Adrenal gland (tissue), 12 donors: ENCODE measurements around the gene LRRN1. TPM values are rescaled to one million over a fixed set of nuclear protein-coding genes. Genes with fewer than 3 reads are reported as not detected.

ENCODE experiments used
- DNase-seq, 7 donors: peaks; one replicate each; pipeline ENCODE4 v3.0.0-alpha.2; 2019 to 2020
- H3K27ac ChIP-seq, 5 donors: fragments of 200-600 bp; sonication (generic) in 4 of 5; 1 replicate in 3 of 5; 2 replicates in 2 of 5; pipeline versions ENCODE4 v1.5.1 to v1.8.0; 2016 to 2020; ENCODE audit warnings: mild to moderate bottlenecking in 1 of 5
- H3K27me3 ChIP-seq: fragments of 200-600 bp; 2 replicates; pipeline ENCODE4 v1.8.0; 2021
- H3K36me3 ChIP-seq, 2 donors: fragments of 200-600 bp; replicated peaks in 1 of 2; 1 replicate in 1 of 2; 2 replicates in 1 of 2; pipeline versions ENCODE4 v1.5.1 to v1.8.0; 2018 to 2022
- H3K4me1 ChIP-seq, 2 donors: fragments of 200-600 bp; replicated peaks in 1 of 2; 1 replicate in 1 of 2; 2 replicates in 1 of 2; pipeline versions ENCODE4 v1.5.1 to v1.8.0; 2018 to 2021
- H3K4me3 ChIP-seq, 4 donors: fragments of 200-600 bp; sonication (generic) in 3 of 4; one replicate each; pipeline ENCODE4 v1.5.1; 2016 to 2018
- H3K9me3 ChIP-seq, 3 donors: fragments of 200-600 bp; sonication (generic) in 1 of 3; replicated peaks in 1 of 3; 1 replicate in 2 of 3; 2 replicates in 1 of 3; pipeline versions ENCODE4 v1.5.1 to v1.8.0; 2016 to 2021
- CTCF ChIP-seq, 6 experiments: fragments of 450-650 bp in 4 of 6; fragments of 200-600 bp in 2 of 6; sonication (generic) in 1 of 6; IDR thresholded peaks; 1 replicate in 5 of 6; 2 replicates in 1 of 6; pipeline versions ENCODE4 v1.5.1 to v1.8.0; 2016 to 2021; ENCODE audit warnings: antibody characterized with exemption in 6 of 6, mild to moderate bottlenecking in 2 of 6, moderate library complexity in 1 of 6
- POLR2A ChIP-seq, 2 donors: fragments of 450-650 bp; IDR thresholded peaks; one replicate each; pipeline ENCODE4 v1.6.1; 2017; ENCODE audit warnings: antibody characterized with exemption in 2 of 2, mild to moderate bottlenecking in 2 of 2, moderate library complexity in 1 of 2
- WGBS, 4 donors: extraction: QIAGEN DNeasy Blood & Tissue Kit in 2 of 4; methylation state at CpG; one replicate each; pipeline versions ENCODE4 v1.1.5 to v1.1.7; 2013 to 2017; 5-methylcytosine and 5-hydroxymethylcytosine counted together
- intact Hi-C, 2 donors: fragments of 100-400 bp; cut with DNase I; formaldehyde crosslinking; loops; one replicate each; pipeline versions ENCODE4 v1.14.1 to v1.15.0; 2022 to 2023
- polyA plus RNA-seq, 3 donors: library from polyadenylated mRNA; stranded (reverse); fragments of 200-250 nt in 2 of 3; fragments of 350-450 nt in 1 of 3; fragmentation: Illumina TruSeq in 1 of 3; extraction: RNeasy Lipid Tissue Mini Kit (QIAGEN cat#74804) in 1 of 3; gene quantifications; one replicate each; pipeline ENCODE4 v1.2.3, GENCODE V29; 2013 to 2014
- total RNA-seq, 9 donors: library from RNA; depleted of rRNA in 4 of 9; stranded (reverse); fragments of >200 nt in 4 of 9; fragments of 120-200 nt in 1 of 9; fragmentation: NEBNext Ultra II Directional in 1 of 9; extraction: Animal tissue kit (Norgen Biotek cat#: 25700) in 1 of 9; gene quantifications; one replicate each; pipeline versions ENCODE4 v1.1.0 to v1.2.4, GENCODE V29; 2013 to 2023
- donor health status: healthy with polysubstance abuse.
- donor health status: Bipolar disorder and iron deficiency.
- donor health status: DM: yes; HTN: yes; CAD: no.
- donor health status: DM: no; HTN: no; CAD: no.
- donor health status: DM: no; HTN: no; CAD: no.
- donor health status: DM: yes; HTN: yes; CAD: no.

Gene LRRN1
- total and polyA plus RNA-seq, 12 donors = 0.03 to 0.70 (median 0.11) TPM; not detected in 3

DNA sequence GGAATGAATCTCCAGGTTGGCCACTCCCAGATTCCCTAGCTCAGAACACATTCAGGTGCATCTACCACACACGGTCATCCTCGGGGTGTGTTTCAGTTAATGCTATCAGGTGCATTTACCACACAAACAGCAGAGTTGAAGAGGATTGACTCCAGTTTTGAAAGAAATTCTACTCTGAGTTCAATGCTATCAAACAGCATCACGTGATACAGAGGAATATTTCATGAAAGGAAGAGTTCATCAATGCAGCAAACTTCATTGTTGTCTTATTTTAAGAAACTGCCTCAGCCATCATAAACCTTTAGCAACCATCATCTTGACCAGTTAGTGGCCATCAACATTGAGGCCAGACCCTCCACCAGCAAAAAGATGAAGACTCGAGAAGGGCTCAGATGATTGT lies 22.6 kb upstream of the LRRN1 start:
- H3K27me3 ChIP-seq = no peaks in the 10 kb centered on the region
- no peaks in the 10 kb centered on the region for H3K9me3 ChIP-seq
- intact Hi-C loops = no loop called here
- 93 to 100% (median 95%) methylated on average over 3 to 4 of the region's 4 CpGs for WGBS, 4 donors
- H3K4me3 ChIP-seq = no peak overlapping the region
- no peak for TF ChIP-seq POLR2A (IDR thresholded peaks at IDR 0.05)
- TF ChIP-seq CTCF (IDR thresholded peaks at IDR 0.05) = no peak
- H3K36me3 ChIP-seq = no peaks in the 10 kb centered on the region
- H3K4me1 ChIP-seq = no peaks in the 10 kb centered on the region
- DNase-seq = no peak
- no peak overlapping the region for H3K27ac ChIP-seq

DNA sequence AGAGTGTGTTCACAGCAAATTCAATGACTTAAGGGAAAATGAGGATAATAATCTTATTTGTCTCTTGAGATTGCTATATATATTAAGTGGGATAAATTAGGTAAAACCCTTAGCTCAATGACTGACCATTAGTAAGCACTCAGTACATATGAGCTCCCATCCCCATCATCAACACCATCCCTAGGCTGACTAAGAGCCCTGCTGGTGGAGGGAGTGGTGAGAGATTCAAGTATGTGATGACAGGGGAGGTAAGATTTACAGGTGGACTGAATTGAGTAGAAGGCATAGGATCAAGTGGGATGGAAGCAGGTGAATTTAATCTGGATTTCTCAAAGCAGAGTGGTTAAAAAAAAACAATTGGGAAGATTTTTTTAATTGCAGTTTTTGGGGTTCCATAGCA lies 21.0 kb upstream of the LRRN1 start:
- Histone ChIP-seq H3K4me1 (no peaks in the 10 kb centered on the region), H3K36me3 (no peaks in the 10 kb centered on the region), H3K27me3 (no peaks in the 10 kb centered on the region), H3K4me3 (no peak overlapping the region), H3K9me3 (no peaks in the 10 kb centered on the region), H3K27ac (no peak overlapping the region)
- no peak for DNase-seq
- TF ChIP-seq POLR2A (IDR thresholded peaks at IDR 0.05) = no peak
- intact Hi-C loops = no loop called here

DNA sequence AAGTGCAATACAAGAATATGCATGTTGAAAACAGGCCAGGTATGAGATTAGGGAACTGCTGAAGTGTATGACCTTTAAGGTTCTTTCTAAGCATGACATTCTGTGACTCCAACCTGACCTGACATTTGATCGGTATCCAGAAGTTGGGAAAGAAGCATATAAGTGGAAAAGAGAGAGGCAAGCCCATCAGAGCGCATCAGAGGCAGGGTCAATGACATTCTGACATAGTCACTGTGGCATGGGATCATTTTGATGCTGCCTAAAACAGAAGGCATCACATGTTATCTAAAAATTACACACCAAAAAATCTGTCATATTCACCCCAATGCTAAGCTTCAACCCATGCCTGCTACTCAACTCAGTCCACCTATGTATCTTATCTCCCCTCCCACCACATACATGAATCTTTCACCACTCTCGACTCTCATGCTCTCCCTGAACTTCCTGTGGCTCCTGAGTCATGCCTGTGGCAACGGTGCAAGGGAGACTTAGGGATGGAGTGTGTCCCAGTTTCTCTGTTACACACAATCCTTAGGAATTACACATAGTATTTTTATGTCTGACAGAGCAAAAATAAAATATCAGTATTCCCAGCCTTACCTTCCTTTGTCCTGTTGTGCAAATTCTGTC lies 20.5 kb upstream of the LRRN1 start:
- intact Hi-C loops = no loop called here
- Histone ChIP-seq H3K9me3 (no peaks in the 10 kb centered on the region), H3K4me3 (no peak overlapping the region), H3K36me3 (no peaks in the 10 kb centered on the region), H3K4me1 (no peaks in the 10 kb centered on the region), H3K27me3 (no peaks in the 10 kb centered on the region), H3K27ac (no peak overlapping the region)
- no peak for DNase-seq
- 46 to 66% (median 58%) methylated on average over 4 of the region's 4 CpGs for WGBS, 4 donors
- TF ChIP-seq POLR2A (IDR thresholded peaks at IDR 0.05) (no peak), CTCF (IDR thresholded peaks at IDR 0.05) (no peak)

- Histone ChIP-seq H3K9me3 (no peaks in the 10 kb centered on the region), H3K4me3 (no peak overlapping the region), H3K27ac (no peak overlapping the region), H3K36me3 (no peaks in the 10 kb centered on the region), H3K27me3 (no peaks in the 10 kb centered on the region), H3K4me1 (no peaks in the 10 kb centered on the region)
- DNase-seq = no peak
- TF ChIP-seq POLR2A (IDR thresholded peaks at IDR 0.05) = no peak
- TF ChIP-seq CTCF (IDR thresholded peaks at IDR 0.05) = no peak
- 61 to 75% (median 65%) methylated on average over 7 of the region's 7 CpGs for WGBS, 4 donors
- intact Hi-C loops = no loop called here
Observed at GRCh38 chr3:3782457-3782856, 16.8 kb upstream of the LRRN1 start.

GRCh38 chr3:3783210-3783609 lies 16.0 kb upstream of the LRRN1 start:
- DNase-seq = no peak
- no peaks in the 10 kb centered on the region for H3K27me3 ChIP-seq
- no peak overlapping the region for H3K4me3 ChIP-seq
- no peaks in the 10 kb centered on the region for H3K9me3 ChIP-seq
- TF ChIP-seq CTCF (IDR thresholded peaks at IDR 0.05) = no peak
- TF ChIP-seq POLR2A (IDR thresholded peaks at IDR 0.05) = no peak
- H3K36me3 ChIP-seq = no peaks in the 10 kb centered on the region
- 79 to 90% (median 86%) methylated on average over 4 of the region's 4 CpGs for WGBS, 4 donors
- no peaks in the 10 kb centered on the region for H3K4me1 ChIP-seq
- intact Hi-C loops = no loop called here
- no peak overlapping the region for H3K27ac ChIP-seq
